Activated effector memory CD4-positive, alpha-beta T cell treated with Interleukin-2 at 50 U/mL for 16 hours (primary cell): ENCODE measurements around the gene TNNT2.

Experiments
- DNase-seq: peaks from one replicate; pipeline ENCODE4 v3.0.0-alpha.2; 2020

Gene TNNT2

DNA sequence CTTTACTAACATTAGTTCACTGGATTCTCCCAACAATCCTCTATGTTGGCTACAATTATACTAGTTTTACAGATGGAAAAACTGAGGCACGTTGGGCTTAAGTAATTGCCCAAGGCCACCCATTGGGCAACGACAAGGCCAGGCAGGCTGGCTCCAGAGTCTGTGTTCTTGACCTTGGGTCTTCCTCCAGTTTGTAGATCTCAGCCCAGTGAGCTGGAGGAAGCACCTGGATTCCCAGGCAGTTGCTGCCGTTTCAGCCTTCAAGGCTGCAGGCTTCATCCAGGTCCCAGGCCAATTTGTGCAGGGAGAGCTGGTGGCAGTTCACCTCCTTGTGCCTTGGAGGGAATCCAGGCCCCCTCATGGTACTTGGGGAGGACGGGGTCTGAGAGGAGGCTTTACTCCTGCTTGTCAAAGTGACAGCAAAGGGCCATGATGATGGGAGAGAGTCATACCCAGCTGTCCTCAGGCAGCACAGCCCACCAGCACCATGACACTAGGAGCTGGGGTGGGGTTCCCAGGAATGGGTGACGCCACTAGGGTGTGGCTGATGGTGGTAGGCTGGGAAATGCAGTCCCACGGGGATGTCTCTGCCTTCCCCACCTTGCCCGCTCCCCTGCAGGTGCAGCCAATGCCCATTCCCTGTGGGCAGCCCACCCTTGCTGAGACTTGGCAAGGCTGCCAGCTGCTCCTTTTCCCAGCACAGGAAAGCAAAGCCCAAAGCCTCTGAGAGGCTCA, 67.1 kb downstream of the TNNT2 start:
- no peak for DNase-seq

DNA sequence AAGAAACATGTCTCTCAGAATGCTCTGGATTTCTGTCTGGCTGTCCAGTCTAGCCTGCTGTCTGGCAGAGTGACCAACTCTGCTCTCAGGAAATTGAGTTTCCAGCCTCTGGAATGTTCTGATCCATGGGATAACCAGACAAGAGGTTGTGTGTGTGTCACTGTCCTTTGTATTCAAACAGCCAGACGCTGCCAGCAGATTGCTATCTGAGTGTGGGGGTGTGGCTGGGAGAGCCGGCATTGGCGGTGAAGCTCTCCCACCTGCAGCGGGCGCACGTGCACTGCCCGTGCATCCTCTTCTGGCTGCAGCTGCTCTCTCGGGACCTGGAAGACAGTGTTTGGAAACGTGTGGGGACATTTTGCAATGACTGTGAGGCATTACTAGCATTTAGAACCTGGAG, 68.1 kb downstream of the TNNT2 start:
- DNase-seq, result no peak
